ENCODE data around the gene CCR4. TPM values are rescaled to one million over a fixed set of nuclear protein-coding genes. Genes with fewer than 3 reads are reported as not detected.

CCR4 gene
- total and polyA plus RNA-seq, 2 of the 13 experiments (the other 11 are each of a cell fraction or from before 2014, with no cell fraction given), result 0.04 to 0.05 TPM

GRCh38 chr3:33003308-33003707 lies 51.9 kb downstream of the CCR4 start (continued):
- TF ChIP-seq POLR2AphosphoS2 (IDR thresholded peaks at IDR 0.05; ENCODE audit: low read depth, low read length), result no peak
- TF ChIP-seq, protein P1, sequence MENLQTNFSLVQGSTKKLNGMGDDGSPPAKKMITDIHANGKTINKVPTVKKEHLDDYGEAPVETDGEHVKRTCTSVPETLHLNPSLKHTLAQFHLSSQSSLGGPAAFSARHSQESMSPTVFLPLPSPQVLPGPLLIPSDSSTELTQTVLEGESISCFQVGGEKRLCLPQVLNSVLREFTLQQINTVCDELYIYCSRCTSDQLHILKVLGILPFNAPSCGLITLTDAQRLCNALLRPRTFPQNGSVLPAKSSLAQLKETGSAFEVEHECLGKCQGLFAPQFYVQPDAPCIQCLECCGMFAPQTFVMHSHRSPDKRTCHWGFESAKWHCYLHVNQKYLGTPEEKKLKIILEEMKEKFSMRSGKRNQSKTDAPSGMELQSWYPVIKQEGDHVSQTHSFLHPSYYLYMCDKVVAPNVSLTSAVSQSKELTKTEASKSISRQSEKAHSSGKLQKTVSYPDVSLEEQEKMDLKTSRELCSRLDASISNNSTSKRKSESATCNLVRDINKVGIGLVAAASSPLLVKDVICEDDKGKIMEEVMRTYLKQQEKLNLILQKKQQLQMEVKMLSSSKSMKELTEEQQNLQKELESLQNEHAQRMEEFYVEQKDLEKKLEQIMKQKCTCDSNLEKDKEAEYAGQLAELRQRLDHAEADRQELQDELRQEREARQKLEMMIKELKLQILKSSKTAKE (CRISPR knock-in tag; IDR thresholded peaks at IDR 0.05; ENCODE audit: borderline replicate concordance), result no peak
- TF ChIP-seq CEBPG (CRISPR knock-in tag; IDR thresholded peaks at IDR 0.05), result peak; percentile 52
- TF ChIP-seq ZNF30 (CRISPR knock-in tag; IDR thresholded peaks at IDR 0.05), result no peak
- peak in 1 of 2 experiments; percentile 45; a peak in 1 of 4 replicates for TF ChIP-seq EP300 (IDR thresholded peaks at IDR 0.05; ENCODE audit: low read depth in 2 of 2, low read length in 2 of 2)
- TF ChIP-seq EP300 (CRISPR knock-in tag; IDR thresholded peaks at IDR 0.05; ENCODE audit: borderline replicate concordance), result no peak
- no peak for TF ChIP-seq KLF6 (CRISPR knock-in tag; IDR thresholded peaks at IDR 0.05)
- TF ChIP-seq ZNF605 (CRISPR knock-in tag; IDR thresholded peaks at IDR 0.05), result no peak
- TF ChIP-seq ZSCAN22 (CRISPR knock-in tag; IDR thresholded peaks at IDR 0.05), result no peak
- TF ChIP-seq RAD21 (CRISPR knock-in tag; IDR thresholded peaks at IDR 0.05), result no peak
- no peak for TF ChIP-seq GATA4 (IDR thresholded peaks at IDR 0.05; ENCODE audit: borderline replicate concordance, low read depth)
- TF ChIP-seq ZSCAN12 (CRISPR knock-in tag; IDR thresholded peaks at IDR 0.05), result no peak
- TF ChIP-seq CREB1 (IDR thresholded peaks at IDR 0.05), result no peak
- no peak for TF ChIP-seq CREB1 (CRISPR knock-in tag; IDR thresholded peaks at IDR 0.05)
- 0 out of 4 replicates have a peak, but pooled peaks of 1 of the 2 experiments have one; percentile 9 for TF ChIP-seq MAFK (conservative IDR thresholded peaks at IDR 0.05 in 1 of 2, IDR thresholded peaks at IDR 0.05 in 1 of 2; ENCODE audit: low read length in 2 of 2)
- no peak for TF ChIP-seq JUNB (CRISPR knock-in tag; IDR thresholded peaks at IDR 0.05; ENCODE audit: borderline replicate concordance)
- 0 out of 2 replicates have a peak, but pooled peaks have one; percentile 20 for TF ChIP-seq CREM (IDR thresholded peaks at IDR 0.05)
- no peak for TF ChIP-seq CREM (CRISPR knock-in tag; IDR thresholded peaks at IDR 0.05)
- no peak for TF ChIP-seq ZBTB20 (CRISPR knock-in tag; IDR thresholded peaks at IDR 0.05; ENCODE audit: borderline replicate concordance, low read depth)
- TF ChIP-seq CCAR2 (optimal IDR thresholded peaks at IDR 0.05; ENCODE audit: low read depth, low read length), result no peak
- TF ChIP-seq HNF4A (CRISPR knock-in tag; IDR thresholded peaks at IDR 0.05), result peak; percentile 75
- TF ChIP-seq CEBPB (IDR thresholded peaks at IDR 0.05; ENCODE audit: borderline replicate concordance, low read depth, low read length), result peak; percentile 56; the same call in 1 of the 2 replicates
- TF ChIP-seq PRMT3 (CRISPR knock-in tag; IDR thresholded peaks at IDR 0.05; ENCODE audit: borderline replicate concordance, low read depth), result no peak
- TF ChIP-seq GTF3A (CRISPR knock-in tag; conservative IDR thresholded peaks at IDR 0.05), result no peak
- TF ChIP-seq ATF7 (IDR thresholded peaks at IDR 0.05), result no peak
- TF ChIP-seq ATF7 (CRISPR knock-in tag; IDR thresholded peaks at IDR 0.05), result no peak
- TF ChIP-seq ZBED4 (CRISPR knock-in tag; IDR thresholded peaks at IDR 0.05; ENCODE audit: borderline replicate concordance), result no peak
- no peak for TF ChIP-seq SIN3A (IDR thresholded peaks at IDR 0.05; ENCODE audit: borderline replicate concordance, low read depth, low read length)
- TF ChIP-seq KDM5A (IDR thresholded peaks at IDR 0.05; ENCODE audit: borderline replicate concordance, low read length), result no peak

All from HepG2 (cell line).